Neural cell (in vitro differentiated cells): ENCODE results near the gene LTBP4. TPM values are rescaled to one million over a fixed set of nuclear protein-coding genes. Genes with fewer than 3 reads are reported as not detected.

Experiments used
- H2AFZ ChIP-seq: fragments of 200-600, 300-800 bp; sonication (generic), shearing (Covaris generic); 2 replicates; pipeline ENCODE4 v1.6.0; 2014; ENCODE audit warnings: low read depth, mild to moderate bottlenecking, antibody characterized with exemption, low read length, moderate library complexity
- H3F3A ChIP-seq: fragments of 200-600 bp; shearing (Covaris generic); 2 replicates; pipeline ENCODE4 v1.6.1; 2016; ENCODE audit warnings: mild to moderate bottlenecking, moderate library complexity, mixed read lengths, antibody characterized with exemption, low read length; ENCODE audit not compliant: insufficient read depth, poor library complexity, severe bottlenecking
- H3K27ac ChIP-seq: fragments of 200-600, 300-800 bp; sonication (generic), shearing (Covaris generic); 2 replicates; pipeline ENCODE4 v1.5.1; 2014; ENCODE audit warnings: mild to moderate bottlenecking, low read length, moderate library complexity
- H3K27me3 ChIP-seq: fragments of 300-800, 200-600 bp; sonication (generic), shearing (Covaris generic); 2 replicates; pipeline ENCODE4 v1.6.0; 2014; ENCODE audit warnings: mild to moderate bottlenecking, low read depth, low read length, moderate library complexity; ENCODE audit not compliant: insufficient read depth
- H3K36me3 ChIP-seq: fragments of 300-800, 200-600 bp; sonication (generic), shearing (Covaris generic); 2 replicates; pipeline ENCODE4 v1.5.1; 2014; ENCODE audit warnings: mild to moderate bottlenecking, antibody characterized with exemption, low read length, moderate library complexity; ENCODE audit not compliant: insufficient read depth
- H3K4me2 ChIP-seq: fragments of 300-800, 200-600 bp; sonication (generic), shearing (Covaris generic); 2 replicates; pipeline ENCODE4 v1.6.0; 2014; ENCODE audit warnings: mild to moderate bottlenecking, low read length
- H3K4me3 ChIP-seq: fragments of 300-800, 200-600 bp; sonication (generic), shearing (Covaris generic); 2 replicates; pipeline ENCODE4 v1.5.1; 2014; ENCODE audit warnings: mild to moderate bottlenecking, low read length, moderate library complexity
- H3K79me2 ChIP-seq: fragments of 200-600 bp; shearing (Covaris generic); replicated peaks from 2 replicates; pipeline ENCODE4 v1.6.0; 2014; ENCODE audit warnings: mild to moderate bottlenecking, low read length, moderate library complexity; ENCODE audit not compliant: insufficient read depth
- H3K9ac ChIP-seq: fragments of 300-800, 200-600 bp; sonication (generic), shearing (Covaris generic); 2 replicates; pipeline ENCODE4 v1.6.1; 2016; ENCODE audit warnings: mild to moderate bottlenecking, low read length, mixed read lengths
- H3K9me2 ChIP-seq: fragments of 200-600 bp; shearing (Covaris generic); 2 replicates; pipeline ENCODE4 v1.6.1; 2016; ENCODE audit warnings: mild to moderate bottlenecking, low read length, mixed read lengths; ENCODE audit not compliant: insufficient read depth
- H3K9me3 ChIP-seq: fragments of 200-600, 300-800 bp; sonication (generic), shearing (Covaris generic); 2 replicates; pipeline ENCODE4 v1.6.1; 2016; ENCODE audit warnings: mild to moderate bottlenecking, mixed run types, low read length, moderate library complexity, mixed read lengths
- H4K20me1 ChIP-seq: fragments of 200-600 bp; shearing (Covaris generic); 2 replicates; pipeline ENCODE4 v1.6.1; 2016; ENCODE audit warnings: mild to moderate bottlenecking, mixed run types; ENCODE audit not compliant: insufficient read depth
- EP300 ChIP-seq: fragments of 450-650 bp; conservative IDR thresholded peaks from 2 replicates; pipeline ENCODE4 v1.6.1; 2014; ENCODE audit warnings: antibody characterized with exemption, mild to moderate bottlenecking, moderate library complexity; ENCODE audit not compliant: poor library complexity, severe bottlenecking
- EZH2 ChIP-seq: fragments of 200-600, 300-800 bp; shearing (Covaris generic), sonication (generic); IDR thresholded peaks from 2 replicates; pipeline ENCODE4 v1.6.1; 2014; ENCODE audit warnings: antibody characterized with exemption, low read length, borderline replicate concordance, mild to moderate bottlenecking; ENCODE audit not compliant: insufficient read depth, poor library complexity, severe bottlenecking
- MXI1 ChIP-seq: fragments of 450-650 bp; conservative IDR thresholded peaks from 2 replicates; pipeline ENCODE4 v1.6.1; 2014; ENCODE audit warnings: antibody characterized with exemption, mild to moderate bottlenecking; ENCODE audit not compliant: poor library complexity, severe bottlenecking
- POLR2AphosphoS5 ChIP-seq: IDR thresholded peaks from 2 replicates; pipeline ENCODE4 v1.6.1; 2012
- RAD21 ChIP-seq: fragments of 450-650 bp; conservative IDR thresholded peaks from 2 replicates; pipeline ENCODE4 v1.6.1; 2014; ENCODE audit warnings: antibody characterized with exemption, mild to moderate bottlenecking, moderate library complexity
- REST ChIP-seq: IDR thresholded peaks from 2 replicates; pipeline ENCODE4 v1.6.1; 2012; ENCODE audit warnings: borderline replicate concordance
- SMC3 ChIP-seq: fragments of 450-650 bp; conservative IDR thresholded peaks from 2 replicates; pipeline ENCODE4 v1.6.1; 2014; ENCODE audit warnings: antibody characterized with exemption, mild to moderate bottlenecking, moderate library complexity; ENCODE audit not compliant: poor library complexity
- TAF1 ChIP-seq: IDR thresholded peaks from 2 replicates; pipeline ENCODE4 v1.6.1; 2012; ENCODE audit warnings: low read depth
- polyA plus RNA-seq: library from polyadenylated mRNA; depleted of rRNA; stranded (reverse); fragments of >200 nt; gene quantifications from 2 replicates; pipeline ENCODE4 v1.2.3, GENCODE V29; 2014
- TF ChIP-seq, protein P1 (sequence below): fragments of 450-650 bp; IDR thresholded peaks from 2 replicates; pipeline ENCODE4 v1.5.1; 2014; ENCODE audit warnings: antibody characterized with exemption, mild to moderate bottlenecking, moderate library complexity; ENCODE audit not compliant: poor library complexity, severe bottlenecking

LTBP4 gene
- polyA plus RNA-seq, 1 donor from 2014 or later = 55.6 TPM

- Histone ChIP-seq H3K27ac (no peak overlapping the region), H2AFZ (no peak overlapping the region), H3K9me2 (no peaks in the 10 kb centered on the region), H3K4me2 (no peak overlapping the region), H3K9ac (no peak overlapping the region), H3K9me3 (no peaks in the 10 kb centered on the region), H3K4me3 (no peak overlapping the region), H4K20me1 (no peaks in the 10 kb centered on the region), H3K27me3 (peaks cover 27% of the 10 kb centered on the region), H3F3A (no peaks in the 10 kb centered on the region), H3K79me2 (no peaks in the 10 kb centered on the region), H3K36me3 (no peaks in the 10 kb centered on the region)
- TF ChIP-seq, protein P1, sequence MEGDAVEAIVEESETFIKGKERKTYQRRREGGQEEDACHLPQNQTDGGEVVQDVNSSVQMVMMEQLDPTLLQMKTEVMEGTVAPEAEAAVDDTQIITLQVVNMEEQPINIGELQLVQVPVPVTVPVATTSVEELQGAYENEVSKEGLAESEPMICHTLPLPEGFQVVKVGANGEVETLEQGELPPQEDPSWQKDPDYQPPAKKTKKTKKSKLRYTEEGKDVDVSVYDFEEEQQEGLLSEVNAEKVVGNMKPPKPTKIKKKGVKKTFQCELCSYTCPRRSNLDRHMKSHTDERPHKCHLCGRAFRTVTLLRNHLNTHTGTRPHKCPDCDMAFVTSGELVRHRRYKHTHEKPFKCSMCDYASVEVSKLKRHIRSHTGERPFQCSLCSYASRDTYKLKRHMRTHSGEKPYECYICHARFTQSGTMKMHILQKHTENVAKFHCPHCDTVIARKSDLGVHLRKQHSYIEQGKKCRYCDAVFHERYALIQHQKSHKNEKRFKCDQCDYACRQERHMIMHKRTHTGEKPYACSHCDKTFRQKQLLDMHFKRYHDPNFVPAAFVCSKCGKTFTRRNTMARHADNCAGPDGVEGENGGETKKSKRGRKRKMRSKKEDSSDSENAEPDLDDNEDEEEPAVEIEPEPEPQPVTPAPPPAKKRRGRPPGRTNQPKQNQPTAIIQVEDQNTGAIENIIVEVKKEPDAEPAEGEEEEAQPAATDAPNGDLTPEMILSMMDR = no peak
- no peak for TF ChIP-seq REST
- no peak for TF ChIP-seq MXI1
- TF ChIP-seq POLR2AphosphoS5 = no peak
- TF ChIP-seq TAF1 = no peak
- no peak for TF ChIP-seq EZH2
- no peak for TF ChIP-seq RAD21
- no peak for TF ChIP-seq SMC3
- TF ChIP-seq EP300 = no peak
Measured at GRCh38 chr19:40553885-40554857, 47.0 kb upstream of the LTBP4 start.

DNA sequence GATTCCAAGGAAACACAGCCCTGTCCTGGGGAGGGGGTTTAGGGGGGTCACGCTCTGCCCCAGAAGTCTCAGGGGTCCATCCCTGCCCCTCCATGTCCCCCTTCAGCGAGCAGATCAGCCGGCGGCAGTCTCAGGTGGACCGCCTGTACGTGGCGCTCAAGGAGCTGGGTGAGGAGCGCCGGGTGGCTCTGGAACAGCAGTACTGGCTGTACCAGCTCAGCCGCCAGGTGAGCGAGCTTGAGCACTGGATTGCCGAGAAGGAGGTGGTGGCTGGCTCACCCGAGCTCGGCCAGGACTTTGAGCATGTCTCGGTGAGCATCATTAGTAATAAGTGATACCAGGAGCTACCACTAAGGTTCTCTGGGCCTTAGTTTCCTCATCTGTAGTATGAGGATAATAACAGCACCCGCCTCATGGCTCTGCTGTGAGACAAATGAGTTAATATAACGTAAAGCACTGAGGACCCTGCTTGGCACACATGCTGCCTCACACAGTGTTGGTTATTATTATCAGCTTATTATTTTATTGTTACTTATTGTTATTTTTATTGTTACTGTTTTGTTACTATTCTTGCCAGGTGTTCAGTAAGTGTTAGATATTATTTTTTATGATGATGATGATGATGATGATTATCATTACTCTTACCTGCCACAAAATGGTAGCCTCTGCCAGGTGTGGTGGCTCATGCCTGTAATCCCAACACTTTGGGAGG is 45.0 kb upstream of the LTBP4 start:
- no peak overlapping the region for H3K9ac ChIP-seq
- no peak overlapping the region for H2AFZ ChIP-seq
- TF ChIP-seq POLR2AphosphoS5 = no peak
- no peak for TF ChIP-seq SMC3
- TF ChIP-seq RAD21 = no peak
- H4K20me1 ChIP-seq = no peaks in the 10 kb centered on the region
- H3K27ac ChIP-seq = no peak overlapping the region
- no peaks in the 10 kb centered on the region for H3K36me3 ChIP-seq
- no peaks in the 10 kb centered on the region for H3K9me2 ChIP-seq
- no peaks in the 10 kb centered on the region for H3K9me3 ChIP-seq
- H3K79me2 ChIP-seq = no peaks in the 10 kb centered on the region
- H3K4me3 ChIP-seq = no peak overlapping the region
- no peak overlapping the region for H3K4me2 ChIP-seq
- peaks cover 24% of the 10 kb centered on the region for H3K27me3 ChIP-seq
- H3F3A ChIP-seq = no peaks in the 10 kb centered on the region
